HEK293T (cell line): Measurements from ENCODE around the gene ZNF488.

Experiments
- CTCF ChIA-PET: fragments of 350-600 bp; formaldehyde crosslinking; extraction: SDS; loops from one replicate; lab custom pipeline; 2021; ENCODE audit warnings: antibody characterized with exemption, inconsistent platforms; lab: Yijun Ruan, JAX
- POLR2A ChIA-PET: fragments of 350-600 bp; formaldehyde crosslinking; extraction: SDS; loops from one replicate; lab custom pipeline; 2020; ENCODE audit warnings: antibody characterized with exemption, inconsistent platforms; lab: Yijun Ruan, JAX
- DNase-seq: peaks from one replicate; pipeline ENCODE4 v3.0.0; 2012; ENCODE audit warnings: mixed read lengths; ENCODE audit errors: extremely low spot score
- ARNT ChIP-seq: fragments of 450-650 bp; IDR thresholded peaks from 2 replicates; pipeline ENCODE4 v1.6.1; 2017; ENCODE audit warnings: mild to moderate bottlenecking
- BHLHE40 ChIP-seq: fragments of 450-650 bp; IDR thresholded peaks from 2 replicates; pipeline ENCODE4 v1.6.1; 2016; ENCODE audit warnings: mild to moderate bottlenecking, moderate library complexity, borderline replicate concordance
- CTBP1 ChIP-seq: fragments of 450-650 bp; IDR thresholded peaks from 2 replicates; pipeline ENCODE4 v1.6.1; 2016; ENCODE audit warnings: borderline replicate concordance
- ELF4 ChIP-seq: fragments of 450-650 bp; IDR thresholded peaks from 2 replicates; pipeline ENCODE4 v1.6.1; 2017; ENCODE audit warnings: antibody characterized with exemption
- FOXA1 ChIP-seq: fragments of 450-650 bp; IDR thresholded peaks from 2 replicates; pipeline ENCODE4 v1.6.1; 2016; ENCODE audit warnings: mild to moderate bottlenecking
- FOXK2 ChIP-seq: fragments of 450-650 bp; IDR thresholded peaks from 2 replicates; pipeline ENCODE4 v1.6.1; 2016; ENCODE audit warnings: mild to moderate bottlenecking
- FOXM1 ChIP-seq: fragments of 450-650 bp; IDR thresholded peaks from 2 replicates; pipeline ENCODE4 v1.6.1; 2017; ENCODE audit warnings: mild to moderate bottlenecking, borderline replicate concordance
- HDGF ChIP-seq: fragments of 450-650 bp; IDR thresholded peaks from 2 replicates; pipeline ENCODE4 v1.6.1; 2017; ENCODE audit warnings: antibody characterized with exemption, borderline replicate concordance
- L3MBTL2 ChIP-seq: fragments of 450-650 bp; conservative IDR thresholded peaks from 2 replicates; pipeline ENCODE4 v1.6.1; 2016; ENCODE audit warnings: mild to moderate bottlenecking
- LEF1 ChIP-seq: fragments of 450-650 bp; IDR thresholded peaks from 2 replicates; pipeline ENCODE4 v1.6.1; 2017; ENCODE audit warnings: mild to moderate bottlenecking, borderline replicate concordance
- NFRKB ChIP-seq: fragments of 450-650 bp; IDR thresholded peaks from 2 replicates; pipeline ENCODE4 v1.6.1; 2016; ENCODE audit warnings: mild to moderate bottlenecking, moderate library complexity
- SP1 ChIP-seq: fragments of 450-650 bp; IDR thresholded peaks from 2 replicates; pipeline ENCODE4 v1.6.1; 2017
- SUZ12 ChIP-seq: fragments of 450-650 bp; IDR thresholded peaks from 2 replicates; pipeline ENCODE4 v1.6.1; 2016; ENCODE audit warnings: mild to moderate bottlenecking
- TARDBP ChIP-seq: fragments of 450-650 bp; IDR thresholded peaks from 2 replicates; pipeline ENCODE4 v1.6.1; 2016
- ZNF384 ChIP-seq: fragments of 450-650 bp; IDR thresholded peaks from 2 replicates; pipeline ENCODE4 v1.6.1; 2016
- TF ChIP-seq, protein P1 (sequence below): fragments of 450-650 bp; IDR thresholded peaks from 2 replicates; pipeline ENCODE4 v1.6.1; 2016

The ZNF488 gene

GRCh38 chr10:47370878-47371277, 13.2 kb downstream of the ZNF488 start:
- POLR2A ChIA-PET = no interaction called here
- CTCF ChIA-PET = no interaction called here

GRCh38 chr10:47370015-47370767, 13.9 kb downstream of the ZNF488 start:
- DNase-seq = no peak
- POLR2A ChIA-PET = no interaction called here
- CTCF ChIA-PET = interaction anchor here (1.1 kb wide), 1 partner anchor 14 kb away, joined by 3 read pairs; the partner anchor contains the start of gene ZNF488
- TF ChIP-seq BHLHE40 (no peak), L3MBTL2 (no peak), LEF1 (no peak), TARDBP (no peak), ZNF384 (no peak), FOXM1 (no peak), HDGF (no peak), FOXA1 (no peak), ARNT (no peak), NFRKB (no peak), ELF4 (no peak), FOXK2 (no peak)
- TF ChIP-seq, protein P1, sequence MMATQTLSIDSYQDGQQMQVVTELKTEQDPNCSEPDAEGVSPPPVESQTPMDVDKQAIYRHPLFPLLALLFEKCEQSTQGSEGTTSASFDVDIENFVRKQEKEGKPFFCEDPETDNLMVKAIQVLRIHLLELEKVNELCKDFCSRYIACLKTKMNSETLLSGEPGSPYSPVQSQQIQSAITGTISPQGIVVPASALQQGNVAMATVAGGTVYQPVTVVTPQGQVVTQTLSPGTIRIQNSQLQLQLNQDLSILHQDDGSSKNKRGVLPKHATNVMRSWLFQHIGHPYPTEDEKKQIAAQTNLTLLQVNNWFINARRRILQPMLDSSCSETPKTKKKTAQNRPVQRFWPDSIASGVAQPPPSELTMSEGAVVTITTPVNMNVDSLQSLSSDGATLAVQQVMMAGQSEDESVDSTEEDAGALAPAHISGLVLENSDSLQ = no peak

More at GRCh38 chr10:47370878-47371277, 13.2 kb downstream of the ZNF488 start:
- no peak for TF ChIP-seq ARNT
- no peak for TF ChIP-seq TARDBP
- TF ChIP-seq L3MBTL2 = no peak
- no peak for TF ChIP-seq SUZ12
- no peak for TF ChIP-seq CTBP1
- TF ChIP-seq ELF4 = no peak
- TF ChIP-seq LEF1 = no peak
- no peak for TF ChIP-seq HDGF
- no peak for TF ChIP-seq ZNF384
- TF ChIP-seq FOXA1 = no peak
- no peak for TF ChIP-seq FOXK2
- no peak for TF ChIP-seq SP1
- no peak for DNase-seq

DNA sequence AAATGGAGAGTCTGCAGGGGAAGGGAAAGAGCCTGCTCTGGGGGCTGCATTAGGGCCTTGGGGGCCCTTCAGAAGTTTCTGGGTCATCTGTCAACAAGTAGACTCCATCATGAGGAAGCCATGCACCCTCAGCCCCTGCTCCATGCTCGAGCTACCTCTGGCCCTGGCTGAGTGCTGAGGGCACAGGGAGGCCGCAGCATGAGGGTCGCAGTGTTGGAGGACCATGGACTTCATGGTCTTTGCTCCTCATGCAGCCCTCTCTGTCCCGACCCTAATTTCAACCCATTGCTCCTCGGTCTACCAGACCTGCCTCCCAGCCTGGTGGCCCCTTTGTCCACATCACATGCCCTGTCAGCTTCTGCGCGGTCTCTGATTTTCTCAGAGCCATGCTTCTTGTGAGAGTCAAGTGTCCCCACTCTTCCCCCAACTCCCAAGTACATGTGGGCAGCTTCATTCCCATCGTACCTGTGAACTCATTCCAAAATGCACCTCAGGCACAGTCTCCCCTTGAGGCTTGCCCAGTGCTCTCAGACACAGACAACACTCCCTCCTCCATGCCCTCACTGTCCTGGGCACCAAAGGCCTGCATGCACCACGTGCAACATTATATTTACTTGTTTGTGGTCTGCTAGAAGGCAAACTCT, 14.7 kb downstream of the ZNF488 start:
- TF ChIP-seq FOXK2 = no peak
- TF ChIP-seq ELF4 = no peak
- TF ChIP-seq FOXM1 = no peak
- TF ChIP-seq FOXA1 = no peak
- TF ChIP-seq LEF1 = no peak
- no peak for TF ChIP-seq BHLHE40
- no peak for TF ChIP-seq ARNT
- no peak for TF ChIP-seq SP1
- TF ChIP-seq ZNF384 = no peak
- TF ChIP-seq L3MBTL2 = no peak
- TF ChIP-seq SUZ12 = no peak
- TF ChIP-seq TARDBP = no peak
- TF ChIP-seq HDGF = no peak
- TF ChIP-seq NFRKB = no peak
- CTCF ChIA-PET = interaction anchor here (1.1 kb wide), 1 partner anchor 15 kb away, joined by 3 read pairs; the partner anchor contains the start of gene ZNF488
- POLR2A ChIA-PET = no interaction called here
- DNase-seq = no peak

GRCh38 chr10:47368431-47369180, 15.5 kb downstream of the ZNF488 start:
- POLR2A ChIA-PET = no interaction called here

GRCh38 chr10:47367646-47368045, 16.4 kb downstream of the ZNF488 start:
- no peak for DNase-seq
- ChIA-PET CTCF (no interaction called here), POLR2A (no interaction called here)
- no peak for TF ChIP-seq ARNT
- no peak for TF ChIP-seq CTBP1
- TF ChIP-seq BHLHE40 = no peak
- no peak for TF ChIP-seq FOXM1
- TF ChIP-seq, protein P1 = no peak
- TF ChIP-seq NFRKB = no peak
- TF ChIP-seq ZNF384 = no peak
- TF ChIP-seq SP1 = no peak
- no peak for TF ChIP-seq LEF1
- TF ChIP-seq HDGF = no peak
- no peak for TF ChIP-seq FOXA1
- TF ChIP-seq SUZ12 = no peak
- no peak for TF ChIP-seq L3MBTL2
- no peak for TF ChIP-seq FOXK2
- TF ChIP-seq ELF4 = no peak
- TF ChIP-seq TARDBP = no peak

More at GRCh38 chr10:47368431-47369180, 15.5 kb downstream of the ZNF488 start:
- TF ChIP-seq ARNT (no peak), ZNF384 (no peak), SP1 (no peak), BHLHE40 (no peak), NFRKB (no peak), FOXK2 (no peak), L3MBTL2 (no peak), HDGF (no peak), SUZ12 (no peak), FOXM1 (no peak), TARDBP (no peak), FOXA1 (no peak), LEF1 (no peak), ELF4 (no peak), CTBP1 (no peak)
- TF ChIP-seq, protein P1 = no peak
- DNase-seq = no peak
- CTCF ChIA-PET = no interaction called here
